Activated T-cell treated with anti-CD3 and anti-CD28 coated beads, Interleukin-2, amount 50 U/mL, for 24 hours (primary cell): ENCODE results near the gene CSTB.

Experiments
- DNase-seq: peaks from one replicate; pipeline ENCODE4 v3.0.0-alpha.2; 2020
- H3K27ac Mint-ChIP-seq: 2 replicates; pipeline ENCODE4 v1.8.0; 2020; ENCODE audit warnings: mild to moderate bottlenecking, mixed read lengths
- H3K27me3 Mint-ChIP-seq: 2 replicates; pipeline ENCODE4 v1.8.0; 2020; ENCODE audit warnings: mixed read lengths
- H3K36me3 Mint-ChIP-seq: 2 replicates; pipeline ENCODE4 v1.8.0; 2020; ENCODE audit warnings: low read depth, mixed read lengths
- H3K4me1 Mint-ChIP-seq: 2 replicates; pipeline ENCODE4 v1.8.0; 2020; ENCODE audit warnings: low read depth, mixed read lengths
- H3K4me3 Mint-ChIP-seq: 2 replicates; pipeline ENCODE4 v1.8.0; 2020; ENCODE audit warnings: mild to moderate bottlenecking, moderate library complexity, mixed read lengths
- H3K9me3 Mint-ChIP-seq: 2 replicates; pipeline ENCODE4 v1.8.0; 2020; ENCODE audit warnings: mixed read lengths

Gene CSTB

GRCh38 chr21:43745772-43746517, 30.2 kb downstream of the CSTB start:
- Mint-ChIP-seq H3K4me1 (peaks cover 2% of the 10 kb centered on the region), H3K27ac (no peak overlapping the region), H3K27me3 (no peaks in the 10 kb centered on the region), H3K9me3 (no peaks in the 10 kb centered on the region), H3K36me3 (peaks cover 77% of the 10 kb centered on the region), H3K4me3 (no peak overlapping the region)
- DNase-seq: no peak

- Mint-ChIP-seq H3K27me3 (no peaks in the 10 kb centered on the region), H3K36me3 (peaks cover 70% of the 10 kb centered on the region), H3K4me1 (peaks cover 6% of the 10 kb centered on the region), H3K27ac (no peak overlapping the region), H3K9me3 (no peaks in the 10 kb centered on the region), H3K4me3 (no peak overlapping the region)
- DNase-seq: no peak
Observed at GRCh38 chr21:43744725-43745124, 31.4 kb downstream of the CSTB start.

- peaks cover 9% of the 10 kb centered on the region for H3K4me1 Mint-ChIP-seq
Observed at GRCh38 chr21:43743947-43744346, 32.2 kb downstream of the CSTB start.

GRCh38 chr21:43741423-43742096, 34.5 kb downstream of the CSTB start:
- Mint-ChIP-seq H3K27me3 (no peaks in the 10 kb centered on the region), H3K36me3 (peaks cover 57% of the 10 kb centered on the region), H3K27ac (no peak overlapping the region)

More at GRCh38 chr21:43743947-43744346, 32.2 kb downstream of the CSTB start:
- H3K4me3 Mint-ChIP-seq: no peak overlapping the region
- no peaks in the 10 kb centered on the region for H3K27me3 Mint-ChIP-seq
- H3K36me3 Mint-ChIP-seq: peaks cover 68% of the 10 kb centered on the region
- H3K9me3 Mint-ChIP-seq: no peaks in the 10 kb centered on the region
- peak overlapping the region; percentile 71 for H3K27ac Mint-ChIP-seq
- DNase-seq: no peak

GRCh38 chr21:43740497-43741156, 35.5 kb downstream of the CSTB start:
- Mint-ChIP-seq H3K9me3 (no peaks in the 10 kb centered on the region), H3K27me3 (no peaks in the 10 kb centered on the region), H3K36me3 (peaks cover 58% of the 10 kb centered on the region), H3K4me1 (peaks cover 18% of the 10 kb centered on the region), H3K27ac (peak overlapping the region; percentile 87), H3K4me3 (peak overlapping the region; percentile 23)
- no peak for DNase-seq

More at GRCh38 chr21:43741423-43742096, 34.5 kb downstream of the CSTB start:
- no peaks in the 10 kb centered on the region for H3K9me3 Mint-ChIP-seq
- no peak for DNase-seq
- H3K4me1 Mint-ChIP-seq: peaks cover 10% of the 10 kb centered on the region
- H3K4me3 Mint-ChIP-seq: no peak overlapping the region

GRCh38 chr21:43739621-43740435, 36.3 kb downstream of the CSTB start:
- peak overlapping the region; percentile 67 for H3K27ac Mint-ChIP-seq
- no peak overlapping the region for H3K4me3 Mint-ChIP-seq
- no peaks in the 10 kb centered on the region for H3K27me3 Mint-ChIP-seq
- H3K36me3 Mint-ChIP-seq: peaks cover 54% of the 10 kb centered on the region
- no peak for DNase-seq
- peaks cover 21% of the 10 kb centered on the region for H3K4me1 Mint-ChIP-seq
- no peaks in the 10 kb centered on the region for H3K9me3 Mint-ChIP-seq

- Mint-ChIP-seq H3K4me3 (no peak overlapping the region), H3K27ac (no peak overlapping the region), H3K4me1 (peaks cover 44% of the 10 kb centered on the region), H3K27me3 (no peaks in the 10 kb centered on the region), H3K9me3 (no peaks in the 10 kb centered on the region), H3K36me3 (peaks cover 41% of the 10 kb centered on the region)
- no peak for DNase-seq
Observed at GRCh38 chr21:43737158-43737950, 38.8 kb downstream of the CSTB start.

- no peaks in the 10 kb centered on the region for H3K9me3 Mint-ChIP-seq
- no peaks in the 10 kb centered on the region for H3K27me3 Mint-ChIP-seq
- no peak overlapping the region for H3K4me3 Mint-ChIP-seq
- H3K36me3 Mint-ChIP-seq: peaks cover 46% of the 10 kb centered on the region
- no peak for DNase-seq
- peaks cover 54% of the 10 kb centered on the region for H3K4me1 Mint-ChIP-seq
- H3K27ac Mint-ChIP-seq: peak overlapping the region; percentile 18
Observed at GRCh38 chr21:43736224-43736883, 39.8 kb downstream of the CSTB start.

- DNase-seq: no peak
- Mint-ChIP-seq H3K4me1 (peaks cover 56% of the 10 kb centered on the region), H3K36me3 (peaks cover 46% of the 10 kb centered on the region), H3K27ac (no peak overlapping the region), H3K9me3 (no peaks in the 10 kb centered on the region), H3K4me3 (no peak overlapping the region), H3K27me3 (no peaks in the 10 kb centered on the region)
Observed at GRCh38 chr21:43735236-43736091, 40.6 kb downstream of the CSTB start.

GRCh38 chr21:43734928-43735229, 41.2 kb downstream of the CSTB start:
- Mint-ChIP-seq H3K27ac (peak overlapping the region; percentile 97), H3K27me3 (no peaks in the 10 kb centered on the region), H3K4me3 (no peak overlapping the region), H3K36me3 (peaks cover 45% of the 10 kb centered on the region), H3K4me1 (peaks cover 60% of the 10 kb centered on the region), H3K9me3 (no peaks in the 10 kb centered on the region)
- DNase-seq: no peak

GRCh38 chr21:43734131-43734927, 41.8 kb downstream of the CSTB start:
- Mint-ChIP-seq H3K9me3 (no peaks in the 10 kb centered on the region), H3K27ac (peak overlapping the region; percentile 97), H3K27me3 (no peaks in the 10 kb centered on the region), H3K4me3 (peak overlapping the region; percentile 55), H3K36me3 (peaks cover 43% of the 10 kb centered on the region), H3K4me1 (peaks cover 63% of the 10 kb centered on the region)
- DNase-seq: peak; percentile 56

- peak; percentile 67 for DNase-seq
- H3K4me1 Mint-ChIP-seq: peaks cover 67% of the 10 kb centered on the region
- H3K27me3 Mint-ChIP-seq: no peaks in the 10 kb centered on the region
- peaks cover 42% of the 10 kb centered on the region for H3K36me3 Mint-ChIP-seq
- H3K4me3 Mint-ChIP-seq: peak overlapping the region; percentile 55
- H3K9me3 Mint-ChIP-seq: no peaks in the 10 kb centered on the region
- H3K27ac Mint-ChIP-seq: peak overlapping the region; percentile 97
Observed at GRCh38 chr21:43733529-43734071, 42.5 kb downstream of the CSTB start.
